GM21423 (cell line): ENCODE data around the gene RANBP10.
"Not testable (repeated sequence)": the region's sequence is repeated elsewhere in the genome, so short reads cannot be mapped to it uniquely, and the experiment has no call there.

Experiments used
- ATAC-seq: cut with Tn5 transposase; IDR thresholded peaks from one replicate; pipeline ENCODE4 v1.9.1; 2021; ENCODE audit warnings: mild to moderate bottlenecking, moderate library complexity; ENCODE audit not compliant: unreplicated experiment

The RANBP10 gene

GRCh38 chr16:67806428-67807147 is at the start of gene RANBP10, which contains the start of gene TSNAXIP1:
Gene RANBP10, minus strand, starts transcription at chr16:67806560. Its CDS starts 24 bp downstream, at chr16:67806536.
Gene TSNAXIP1, plus strand, starts transcription at chr16:67806889. Its CDS starts 261 bp downstream, at chr16:67807150.
- ATAC-seq = peak; percentile 91

GRCh38 chr16:67855789-67856188 is 49.4 kb upstream of the RANBP10 start:
- ATAC-seq = no peak

GRCh38 chr16:67853670-67854069 is 47.3 kb upstream of the RANBP10 start:
- ATAC-seq = no peak

- no peak for ATAC-seq
Measured at GRCh38 chr16:67848118-67848517, 41.8 kb upstream of the RANBP10 start.

- ATAC-seq = peak; percentile 35
Measured at GRCh38 chr16:67847064-67847861, 40.9 kb upstream of the RANBP10 start, which contains the start of gene CENPT. Gene CENPT, minus strand, starts transcription at chr16:67847693. Its CDS starts 13,834 bp downstream, at chr16:67833859.

GRCh38 chr16:67846320-67847063 is 40.1 kb upstream of the RANBP10 start, which contains the start of gene NUTF2:
Gene NUTF2, plus strand, starts transcription at chr16:67846933. Its CDS starts 18,198 bp downstream, at chr16:67865131.
- ATAC-seq = peak; percentile 53

- no peak for ATAC-seq
Measured at GRCh38 chr16:67846063-67846319, 39.6 kb upstream of the RANBP10 start.

GRCh38 chr16:67845291-67846062 is 39.1 kb upstream of the RANBP10 start:
- ATAC-seq = no peak

GRCh38 chr16:67844497-67844896 is 38.1 kb upstream of the RANBP10 start:
- ATAC-seq = no peak

- no peak for ATAC-seq
Measured at GRCh38 chr16:67843343-67843765, 37.0 kb upstream of the RANBP10 start.

GRCh38 chr16:67842509-67843342 is 36.4 kb upstream of the RANBP10 start:
- peak; percentile 10 for ATAC-seq

GRCh38 chr16:67841816-67842508 is 35.6 kb upstream of the RANBP10 start, which contains the start of gene THAP11:
Gene THAP11, plus strand, starts transcription at chr16:67842320. Its CDS starts 235 bp downstream, at chr16:67842555.
- ATAC-seq = peak; percentile 41

- ATAC-seq = no peak
Measured at GRCh38 chr16:67841198-67841815, 34.9 kb upstream of the RANBP10 start.

- ATAC-seq = no peak
Measured at GRCh38 chr16:67837811-67838210, 31.5 kb upstream of the RANBP10 start.

GRCh38 chr16:67837190-67837589 is 30.8 kb upstream of the RANBP10 start:
- not testable (repeated sequence) for ATAC-seq

- no peak for ATAC-seq
Measured at GRCh38 chr16:67834242-67834614, 27.9 kb upstream of the RANBP10 start.

- peak; percentile 94 for ATAC-seq
Measured at GRCh38 chr16:67833415-67834241, 27.3 kb upstream of the RANBP10 start.

GRCh38 chr16:67833030-67833414 is 26.7 kb upstream of the RANBP10 start:
- no peak for ATAC-seq
